ENCODE data around the gene JUP. TPM values are rescaled to one million over a fixed set of nuclear protein-coding genes. Genes with fewer than 3 reads are reported as not detected.

Gene JUP
- total RNA-seq, 1 experiment from 2014 or later = 131 TPM

DNA sequence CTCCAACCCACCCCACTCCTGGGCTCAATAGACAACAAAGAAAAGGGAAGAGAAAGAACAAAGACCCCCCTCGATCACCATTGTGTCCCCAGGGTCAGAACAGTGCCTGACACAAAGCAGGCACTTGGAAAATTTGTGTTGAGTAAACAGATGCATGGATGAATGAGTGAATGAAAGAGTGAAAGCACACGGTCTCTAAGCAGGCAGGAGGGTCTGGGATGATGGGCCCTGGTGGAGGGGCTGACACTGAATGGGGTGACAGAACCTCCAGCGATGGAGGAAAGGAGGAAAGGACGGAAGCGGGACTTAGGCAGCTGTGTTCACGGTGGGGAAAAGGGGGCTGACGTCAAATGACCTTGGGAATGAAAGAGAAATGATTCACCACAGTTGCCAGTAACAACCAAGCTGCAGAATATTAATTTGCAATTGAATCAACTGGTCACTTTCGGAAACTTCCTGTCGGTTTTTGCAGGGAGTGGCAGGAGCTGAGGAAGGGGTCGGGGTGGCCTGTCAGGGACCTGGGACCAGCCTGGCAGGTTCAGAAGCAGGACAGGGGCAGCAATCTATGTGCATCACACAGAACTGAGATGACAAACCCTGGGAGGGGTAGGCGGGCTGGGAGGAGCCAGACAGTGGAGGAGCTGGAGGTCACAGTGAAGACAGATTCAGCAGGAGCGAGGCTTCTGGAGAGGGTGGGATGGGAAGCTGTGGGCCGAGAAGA, 81.1 kb downstream of the JUP start:
- ChIA-PET POLR2A (interaction anchor here (0.6 to 1.3 kb wide), 3 partner anchors 12 to 216 kb away, joined by 4 to 6 read pairs (median 4); partner anchors contain the start of gene EIF1), CTCF (interaction anchor here (0.7 to 2.5 kb wide), 2 partner anchors 10 to 105 kb away, joined by 3 to 11 read pairs; no protein-coding TSS in a partner anchor)
- Mint-ChIP-seq H3K27ac (ENCODE audit: low read depth, unreplicated experiment) (no peak overlapping the region), H3K4me1 (ENCODE audit: insufficient read depth, unreplicated experiment) (no peaks in the 10 kb centered on the region), H3K4me3 (ENCODE audit: unreplicated experiment) (no peak overlapping the region), H3K36me3 (ENCODE audit: insufficient read depth, unreplicated experiment) (no peaks in the 10 kb centered on the region), H3K9me3 (ENCODE audit: unreplicated experiment) (no peaks in the 10 kb centered on the region), H3K27me3 (ENCODE audit: insufficient read depth, unreplicated experiment) (no peaks in the 10 kb centered on the region)
- no peak for DNase-seq (ENCODE audit: unreplicated experiment)
- TF ChIP-seq, protein P1, sequence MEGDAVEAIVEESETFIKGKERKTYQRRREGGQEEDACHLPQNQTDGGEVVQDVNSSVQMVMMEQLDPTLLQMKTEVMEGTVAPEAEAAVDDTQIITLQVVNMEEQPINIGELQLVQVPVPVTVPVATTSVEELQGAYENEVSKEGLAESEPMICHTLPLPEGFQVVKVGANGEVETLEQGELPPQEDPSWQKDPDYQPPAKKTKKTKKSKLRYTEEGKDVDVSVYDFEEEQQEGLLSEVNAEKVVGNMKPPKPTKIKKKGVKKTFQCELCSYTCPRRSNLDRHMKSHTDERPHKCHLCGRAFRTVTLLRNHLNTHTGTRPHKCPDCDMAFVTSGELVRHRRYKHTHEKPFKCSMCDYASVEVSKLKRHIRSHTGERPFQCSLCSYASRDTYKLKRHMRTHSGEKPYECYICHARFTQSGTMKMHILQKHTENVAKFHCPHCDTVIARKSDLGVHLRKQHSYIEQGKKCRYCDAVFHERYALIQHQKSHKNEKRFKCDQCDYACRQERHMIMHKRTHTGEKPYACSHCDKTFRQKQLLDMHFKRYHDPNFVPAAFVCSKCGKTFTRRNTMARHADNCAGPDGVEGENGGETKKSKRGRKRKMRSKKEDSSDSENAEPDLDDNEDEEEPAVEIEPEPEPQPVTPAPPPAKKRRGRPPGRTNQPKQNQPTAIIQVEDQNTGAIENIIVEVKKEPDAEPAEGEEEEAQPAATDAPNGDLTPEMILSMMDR (IDR thresholded peaks at IDR 0.05; ENCODE audit: unreplicated experiment) = no peak
- intact Hi-C loops (cut with micrococcal nuclease) = no loop called here
- BruUV-seq (replicated peaks) = no TSS peak

Other genes with a start within 250 kb of the JUP start
- gene KRT9, start 214.7 kb downstream of the JUP start, total RNA-seq (2022) = 0.21 and 0.27 TPM in 2 replicates
- gene KRT14, start 199.8 kb downstream of the JUP start, total RNA-seq (2022) = 696 and 1,755 TPM in 2 replicates
- 74.5 and 109 TPM in 2 replicates for gene KRT16, start 173.9 kb downstream of the JUP start, total RNA-seq (2022)
- gene KRT17, start 162.1 kb downstream of the JUP start, total RNA-seq (2022) = 1,990 and 4,105 TPM in 2 replicates
- 1,945 and 2,169 TPM in 2 replicates for gene EIF1, start 97.8 kb downstream of the JUP start, total RNA-seq (2022)
- gene GAST, start 74.4 kb downstream of the JUP start, total RNA-seq (2022) = not detected in 2 replicates
- gene HAP1, start 52.1 kb downstream of the JUP start, total RNA-seq (2022) = 0.37 and 0.49 TPM in 2 replicates
- 36.4 and 41.5 TPM in 2 replicates for gene P3H4, start 25.2 kb upstream of the JUP start, total RNA-seq (2022)
- 142 and 159 TPM in 2 replicates for gene FKBP10, start 26.3 kb upstream of the JUP start, total RNA-seq (2022)
- gene NT5C3B, start 49.5 kb upstream of the JUP start, total RNA-seq (2022) = 59.8 and 65.1 TPM in 2 replicates
- not detected in 2 replicates for gene KLHL10, start 51.1 kb upstream of the JUP start, total RNA-seq (2022)
- gene KLHL11, start 78.7 kb upstream of the JUP start, total RNA-seq (2022) = 19.1 and 22.3 TPM in 2 replicates
- 67.7 and 67.9 TPM in 2 replicates for gene ACLY, start 132.2 kb upstream of the JUP start, total RNA-seq (2022)
- 0.96 and 1.3 TPM in 2 replicates for gene ODAD4, start 143.9 kb upstream of the JUP start, total RNA-seq (2022)
- gene CNP, start 180.1 kb upstream of the JUP start, total RNA-seq (2022) = 42.6 and 46.2 TPM in 2 replicates
- 112 and 130 TPM in 2 replicates for gene DNAJC7, start 230.7 kb upstream of the JUP start, total RNA-seq (2022)
- gene NKIRAS2, start 233.4 kb upstream of the JUP start, total RNA-seq (2022) = 34.1 and 40.0 TPM in 2 replicates